Hindlimb muscle (tissue), 1 donor: ENCODE results near the gene CD209. TPM values are rescaled to one million over a fixed set of nuclear protein-coding genes. Genes with fewer than 3 reads are reported as not detected.
"Not testable (repeated sequence)": the region's sequence is repeated elsewhere in the genome, so short reads cannot be mapped to it uniquely, and the experiment has no call there.

Source experiments
- DNase-seq: peaks from one replicate; pipeline ENCODE4 v3.0.0-alpha.2; 2013
- polyA plus RNA-seq: library from polyadenylated mRNA; unstranded; fragments of 120-200 nt; gene quantifications from one replicate; pipeline ENCODE4 v1.2.1, GENCODE V29; 2013; ENCODE audit not compliant: insufficient read length

The CD209 gene
- polyA plus RNA-seq, 1 donor, result 2.4 TPM

DNA sequence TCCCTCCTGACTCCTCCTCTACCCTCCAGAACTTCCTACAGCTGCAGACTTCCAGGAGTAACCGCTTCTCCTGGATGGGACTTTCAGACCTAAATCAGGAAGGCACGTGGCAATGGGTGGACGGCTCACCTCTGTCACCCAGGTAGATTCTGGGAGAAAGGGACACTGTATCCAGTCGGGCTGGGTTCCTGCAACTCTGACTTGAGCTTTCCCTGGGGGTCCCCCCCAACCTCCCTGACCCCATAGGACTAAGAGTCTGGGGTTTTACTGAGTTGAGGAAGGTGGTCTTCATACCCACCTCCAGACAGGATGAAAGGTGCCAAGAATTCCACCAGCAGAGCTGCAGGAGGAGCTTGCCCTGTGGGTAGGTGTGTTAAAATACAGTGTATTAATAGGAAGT is 20.2 kb upstream of the CD209 start:
- no peak for DNase-seq

DNA sequence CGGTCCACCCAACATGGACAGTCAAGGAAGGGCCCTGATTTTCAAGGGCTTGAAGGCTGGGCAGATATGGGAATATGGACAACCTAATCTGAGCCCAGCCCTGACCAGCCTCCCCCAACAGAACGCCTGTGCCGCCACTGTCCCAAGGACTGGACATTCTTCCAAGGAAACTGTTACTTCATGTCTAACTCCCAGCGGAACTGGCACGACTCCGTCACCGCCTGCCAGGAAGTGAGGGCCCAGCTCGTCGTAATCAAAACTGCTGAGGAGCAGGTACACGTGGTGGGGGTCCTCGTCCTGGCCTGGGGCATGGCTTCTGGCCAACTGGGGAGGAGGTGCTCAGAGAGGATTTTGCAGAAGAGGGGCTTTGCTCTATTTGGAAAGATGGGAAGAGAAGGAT is 19.2 kb upstream of the CD209 start:
- no peak for DNase-seq

DNA sequence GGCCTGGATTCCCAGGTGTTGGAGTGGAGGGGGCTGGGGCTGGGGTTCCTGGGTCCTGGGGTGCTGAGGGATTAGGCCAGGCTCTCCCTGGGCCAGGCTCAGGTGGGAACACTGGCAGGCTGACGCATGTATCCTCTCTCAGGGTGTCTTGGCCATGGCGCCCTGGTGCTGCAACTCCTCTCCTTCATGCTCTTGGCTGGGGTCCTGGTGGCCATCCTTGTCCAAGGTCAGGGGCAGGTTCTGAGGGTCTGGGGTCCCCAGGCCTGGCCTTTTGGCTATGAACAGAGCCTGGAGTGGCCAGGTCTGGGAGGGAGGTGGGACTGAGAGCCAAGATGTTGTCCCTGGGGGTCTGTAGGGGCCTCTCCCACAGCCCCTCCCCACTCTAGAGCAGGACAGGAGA is 17.7 kb upstream of the CD209 start:
- not testable (repeated sequence) for DNase-seq

DNA sequence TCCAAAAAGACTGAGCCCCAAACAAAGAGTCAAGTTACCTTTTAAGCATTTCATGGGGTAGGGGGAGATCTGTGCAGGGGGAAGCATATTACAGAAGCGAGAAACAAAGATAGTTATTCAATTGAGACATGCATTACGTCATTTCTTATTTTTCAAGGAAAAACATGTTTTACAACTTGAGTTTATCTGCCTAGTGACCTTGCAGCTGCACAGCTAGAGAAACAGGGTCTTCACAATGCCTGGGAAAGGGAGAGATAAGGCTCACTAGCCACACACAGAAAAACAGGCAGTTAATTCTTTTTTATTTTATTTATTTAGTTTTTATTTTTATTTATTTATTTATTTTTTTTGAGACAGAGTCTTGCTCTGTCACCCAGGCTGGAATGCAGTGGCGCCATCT is 16.8 kb upstream of the CD209 start:
- not testable (repeated sequence) for DNase-seq

DNA sequence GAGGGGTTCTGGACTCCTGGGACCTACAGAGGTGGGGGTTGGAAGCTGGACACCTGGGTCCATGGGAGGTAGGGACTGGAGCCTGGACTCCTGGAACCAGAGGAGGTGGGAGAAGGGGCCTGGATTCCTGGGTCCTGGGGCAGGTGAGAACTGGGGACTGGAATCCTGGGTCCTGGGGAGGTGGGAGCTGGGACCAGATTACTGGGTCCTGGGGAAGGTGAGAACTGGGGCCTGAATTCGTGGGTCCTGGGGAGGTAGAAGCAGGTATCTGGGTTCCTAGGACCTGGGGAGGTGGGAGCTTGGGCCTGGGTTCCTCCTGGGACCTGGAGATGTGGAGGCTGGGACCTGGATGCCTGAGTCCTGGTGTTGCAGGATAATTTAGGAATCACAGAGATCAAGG is 16.4 kb upstream of the CD209 start:
- DNase-seq, result no peak

DNA sequence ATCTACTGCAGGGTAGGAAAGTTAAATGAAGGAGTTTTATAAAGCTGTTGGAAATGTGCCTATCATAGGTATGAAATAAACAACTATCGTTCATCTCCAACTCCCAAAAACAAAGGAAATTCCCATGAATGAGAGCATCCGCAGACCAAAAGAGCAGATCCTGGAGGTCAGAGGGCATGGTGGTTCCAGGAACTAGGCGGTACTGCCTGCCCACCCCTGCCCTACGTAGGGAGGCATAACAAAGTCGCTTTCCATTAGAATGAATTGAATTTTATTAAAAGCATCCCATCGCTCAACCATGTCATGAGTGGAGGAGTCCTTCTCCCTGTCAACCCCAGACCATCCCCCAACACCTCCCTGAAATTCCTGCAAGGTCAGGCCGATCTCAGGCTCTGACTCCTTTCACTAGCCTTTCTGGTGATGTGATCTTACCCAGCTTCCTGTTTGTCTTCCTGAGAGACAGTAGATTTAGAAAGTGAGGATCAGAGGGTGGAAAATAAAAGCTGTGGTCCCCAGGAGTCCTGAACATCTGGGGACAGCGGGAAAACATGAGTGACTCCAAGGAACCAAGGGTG is 15.5 kb upstream of the CD209 start, which contains the start of gene CLEC4M:
CLEC4M (plus strand) TSS at position 525 of the 575 bp plus-strand sequence; CDS start at position 549, 24 bp downstream.
- no peak for DNase-seq

DNA sequence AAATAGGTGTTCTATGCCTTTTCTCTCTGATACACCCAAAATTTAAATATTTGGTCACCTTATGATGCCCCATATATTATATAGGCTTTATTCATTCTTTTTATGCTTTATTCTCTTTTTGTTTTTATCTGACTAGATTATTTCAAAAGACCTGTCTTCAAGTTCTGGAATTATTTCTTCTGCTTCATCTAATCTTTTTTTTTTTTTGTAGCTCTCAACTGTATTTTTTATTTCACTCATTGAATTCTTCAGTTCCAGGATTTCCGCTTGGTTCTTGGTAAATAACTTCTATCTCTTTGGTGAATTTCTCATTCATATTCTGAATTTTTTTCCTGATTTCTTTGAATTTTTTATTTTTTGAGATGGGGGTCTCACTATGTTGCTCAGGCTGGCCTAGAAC is 11.8 kb upstream of the CD209 start:
- DNase-seq, result no peak

DNA sequence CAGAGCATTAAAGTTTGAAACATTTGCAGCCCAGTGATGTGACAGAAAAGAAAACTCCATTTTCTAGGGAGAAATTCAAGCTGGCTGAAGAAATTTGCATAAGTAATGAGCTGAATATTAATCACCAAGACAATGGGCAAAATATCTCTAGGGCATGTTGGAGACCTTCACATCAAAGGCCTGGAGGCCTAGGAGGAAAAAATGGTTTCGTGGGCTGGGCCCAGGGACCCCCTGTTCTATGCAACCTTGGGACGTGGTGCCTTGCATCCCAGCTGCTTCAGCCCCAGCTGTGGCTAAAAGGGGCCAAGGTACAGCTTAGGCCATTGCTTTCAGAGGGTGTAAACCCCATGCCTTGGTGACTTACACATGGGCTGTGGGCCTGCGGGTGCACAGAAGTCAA is 10.0 kb upstream of the CD209 start:
- DNase-seq, result no peak

DNA sequence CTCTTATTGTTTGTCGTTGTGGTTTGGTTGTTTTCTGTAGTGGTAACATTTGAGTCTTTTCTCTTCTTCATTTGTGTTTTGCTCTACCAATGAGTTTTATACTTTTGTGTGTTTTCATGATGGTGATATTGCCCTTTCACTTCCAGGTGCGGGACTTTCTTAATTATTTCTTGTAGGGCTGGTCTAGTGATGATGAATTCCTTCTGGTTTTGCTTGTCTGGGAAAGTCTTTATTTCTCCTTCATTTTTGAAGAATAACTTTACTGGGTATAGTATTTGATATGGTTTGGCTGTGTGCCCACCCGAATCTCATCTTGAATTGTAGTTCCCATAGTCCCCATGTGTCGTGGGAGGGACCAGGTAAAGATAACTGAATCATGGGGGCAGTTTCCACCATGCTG is 8.9 kb upstream of the CD209 start:
- DNase-seq, result no peak

DNA sequence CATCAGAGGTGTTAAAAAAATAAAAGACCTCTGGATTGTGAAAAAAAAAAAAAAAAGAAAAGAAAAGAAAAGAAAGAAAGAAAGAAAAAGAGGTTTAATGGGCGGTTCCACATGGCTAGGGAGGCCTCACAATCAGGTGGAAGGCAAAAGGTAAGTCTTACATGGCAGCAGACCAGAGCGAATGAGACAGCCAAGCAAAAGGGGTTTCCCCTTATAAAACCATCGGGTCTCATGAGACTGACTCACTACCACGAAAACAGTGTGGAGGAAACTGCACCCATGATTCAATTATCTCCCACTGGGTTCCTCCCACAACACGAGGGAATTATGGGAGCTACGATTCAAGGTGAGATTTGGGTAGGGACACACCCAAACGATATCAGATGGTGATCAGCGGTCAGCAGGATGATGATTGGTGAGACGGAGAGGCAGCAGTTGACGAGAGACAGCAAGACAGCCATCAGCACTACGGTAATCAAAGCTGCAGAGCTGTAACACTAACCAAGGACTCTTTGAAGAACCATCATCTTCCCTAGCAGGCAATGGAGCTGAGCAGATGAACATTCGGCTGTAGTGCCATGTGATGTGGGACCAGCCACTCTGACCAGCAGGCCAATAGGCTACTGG is 3.9 kb upstream of the CD209 start:
- DNase-seq, result no peak

DNA sequence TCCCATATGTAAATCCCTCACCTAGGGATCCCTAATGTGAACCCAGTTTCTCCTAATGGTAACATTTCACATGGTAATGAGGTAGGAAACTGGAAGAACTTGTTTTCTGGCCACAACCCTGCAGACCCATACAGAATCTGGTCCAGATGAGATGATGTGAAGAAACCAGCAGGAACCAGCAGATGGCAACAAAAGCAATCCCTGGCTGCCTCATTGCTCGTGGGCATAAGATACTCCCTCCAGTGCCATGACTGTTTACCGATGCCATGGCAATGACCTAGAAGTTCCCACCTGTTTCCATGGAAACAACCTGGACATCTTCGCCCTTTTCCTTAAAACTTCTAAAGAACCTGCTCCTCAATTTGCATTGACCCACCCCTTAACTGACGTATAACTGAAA is 1.4 kb upstream of the CD209 start:
- DNase-seq, result no peak

DNA sequence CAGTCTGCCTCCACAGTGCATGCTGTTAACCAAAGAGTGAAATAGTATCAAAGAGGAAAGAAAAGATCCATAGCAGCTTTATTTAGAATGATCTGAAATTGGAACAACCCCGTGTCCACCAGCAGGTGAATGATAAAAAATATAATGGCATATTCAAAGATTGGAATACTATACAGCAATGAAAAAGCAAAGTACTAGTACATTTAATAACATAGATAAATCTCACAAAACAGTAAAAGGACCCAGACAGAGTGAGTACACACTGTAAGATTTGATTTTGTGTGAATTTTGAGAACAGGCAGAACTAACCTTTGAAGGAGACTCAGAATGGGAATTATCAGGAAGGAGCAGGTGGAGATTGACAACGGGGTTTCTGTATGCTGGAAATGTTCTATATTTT is 837 bp upstream of the CD209 start:
- no peak for DNase-seq

DNA sequence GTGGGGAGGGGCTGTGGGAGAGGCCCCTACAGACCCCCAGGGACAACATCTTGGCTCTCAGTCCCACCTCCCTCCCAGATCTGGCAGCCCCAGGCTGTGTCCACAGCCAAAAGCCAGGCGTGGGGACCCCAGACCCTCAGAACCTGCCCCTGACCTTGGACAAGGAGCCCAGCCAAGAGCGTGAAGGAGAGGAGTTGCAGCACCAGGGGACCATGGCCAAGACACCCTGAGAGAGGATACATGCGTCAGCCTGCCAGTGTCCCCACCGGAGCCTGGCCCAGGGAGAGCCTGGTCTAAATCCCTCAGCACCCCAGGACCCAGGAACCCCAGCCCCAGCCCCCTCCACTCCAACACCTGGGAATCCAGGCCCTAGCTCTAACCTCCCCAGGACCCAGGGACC is 1.0 kb downstream of the CD209 start:
- DNase-seq, result not testable (repeated sequence)

DNA sequence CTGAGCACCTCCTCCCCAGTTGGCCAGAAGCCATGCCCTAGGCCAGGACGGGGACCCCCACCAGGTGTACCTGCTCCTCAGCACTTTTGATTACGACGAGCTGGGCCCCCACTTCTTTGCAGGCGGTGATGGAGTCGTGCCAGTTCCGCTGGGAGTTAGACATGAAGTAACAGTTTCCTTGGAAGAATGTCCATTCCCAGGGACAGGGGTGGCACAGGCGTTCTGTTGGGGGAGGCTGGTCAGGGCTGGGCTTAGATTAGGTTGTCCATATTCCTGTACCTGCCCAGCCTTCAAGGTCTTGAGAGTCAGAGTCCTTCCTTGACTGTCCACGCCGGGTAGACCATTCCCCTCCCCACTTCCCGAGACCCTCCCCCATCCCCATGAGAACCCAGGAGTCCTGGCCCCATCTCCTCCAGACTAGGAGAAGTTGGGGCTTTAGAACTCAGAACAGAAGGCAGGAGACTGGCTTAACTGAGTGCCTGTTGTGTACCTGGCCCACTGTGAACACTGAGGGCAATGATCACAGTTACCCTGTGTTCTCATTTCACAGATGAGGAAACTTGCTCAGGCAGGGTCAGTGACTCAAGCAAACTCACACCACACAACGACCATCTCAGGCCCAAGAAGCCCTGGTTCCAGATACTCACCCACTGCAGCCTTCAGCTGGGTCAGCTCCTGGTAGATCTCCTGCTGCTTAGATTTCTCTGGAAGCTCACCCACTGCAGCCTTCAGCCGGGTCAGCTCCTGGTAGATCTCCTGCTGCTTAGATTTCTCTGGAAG is 2.3 kb downstream of the CD209 start:
- DNase-seq, result no peak

DNA sequence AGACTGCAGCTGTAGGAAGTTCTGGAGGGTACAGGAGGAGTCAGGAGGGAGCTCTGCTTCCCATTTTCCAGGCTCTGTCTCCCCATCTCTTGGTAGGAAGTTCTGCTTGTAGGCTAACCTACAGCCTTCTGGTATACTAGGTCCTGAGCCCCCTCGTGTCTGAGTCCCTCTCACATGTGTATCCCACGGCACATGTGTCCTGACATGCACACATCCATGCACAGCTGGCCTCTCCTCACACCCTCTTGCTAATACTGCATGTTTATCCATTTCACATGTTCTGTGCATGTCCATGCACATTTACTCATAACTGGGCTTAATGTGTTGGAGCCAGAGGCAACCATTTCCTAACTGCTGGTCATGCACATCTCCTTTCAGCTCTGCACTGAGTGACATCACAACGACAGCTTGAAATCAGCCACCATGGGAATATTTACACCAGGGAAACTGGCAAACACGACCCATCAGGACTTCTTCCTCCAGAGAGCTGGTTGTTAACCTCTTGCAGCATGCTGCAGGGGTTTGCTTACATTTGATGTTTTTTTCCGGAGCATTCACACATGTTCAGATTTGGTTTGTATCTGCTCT is 3.0 kb downstream of the CD209 start:
- DNase-seq, result no peak

DNA sequence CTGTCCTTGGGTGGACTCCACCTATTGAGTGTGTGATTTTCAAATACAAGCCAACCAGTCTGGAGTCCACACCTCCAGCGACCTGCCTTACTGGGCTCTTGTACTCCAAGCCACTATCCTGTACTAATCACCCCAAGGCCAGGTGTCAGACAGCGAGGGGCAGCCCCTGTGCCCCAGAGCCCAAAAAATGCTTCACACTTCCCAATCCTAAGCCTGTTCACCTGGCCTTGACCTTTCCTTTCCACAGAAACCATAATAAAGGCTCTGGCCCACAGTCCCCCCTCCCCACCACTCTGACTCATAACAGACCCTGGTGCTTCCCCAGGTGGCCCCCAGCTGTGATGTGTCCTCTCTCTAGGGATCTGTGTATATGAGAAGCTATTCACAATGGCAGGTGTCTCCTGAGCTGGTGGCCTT is 3.9 kb downstream of the CD209 start:
- no peak for DNase-seq

DNA sequence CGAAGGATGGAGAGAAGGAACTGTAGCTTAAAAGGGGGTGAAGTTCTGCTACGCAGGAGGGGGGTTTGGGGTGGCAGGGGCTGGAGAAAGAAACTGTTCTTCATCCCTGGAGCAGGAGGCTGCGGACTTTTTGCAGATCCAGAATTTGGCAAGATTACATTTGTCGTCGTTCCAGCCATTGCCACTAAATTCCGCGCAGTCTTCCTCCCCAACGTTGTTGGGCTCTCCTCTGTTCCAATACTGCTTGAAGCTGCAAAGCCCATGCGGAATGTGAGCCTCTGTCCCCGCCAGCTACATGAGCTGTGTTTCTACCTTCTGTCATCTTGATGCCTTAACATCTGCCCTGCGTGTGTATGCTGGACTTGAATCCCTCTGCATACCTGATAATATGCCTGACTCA is 4.3 kb downstream of the CD209 start:
- DNase-seq, result no peak

DNA sequence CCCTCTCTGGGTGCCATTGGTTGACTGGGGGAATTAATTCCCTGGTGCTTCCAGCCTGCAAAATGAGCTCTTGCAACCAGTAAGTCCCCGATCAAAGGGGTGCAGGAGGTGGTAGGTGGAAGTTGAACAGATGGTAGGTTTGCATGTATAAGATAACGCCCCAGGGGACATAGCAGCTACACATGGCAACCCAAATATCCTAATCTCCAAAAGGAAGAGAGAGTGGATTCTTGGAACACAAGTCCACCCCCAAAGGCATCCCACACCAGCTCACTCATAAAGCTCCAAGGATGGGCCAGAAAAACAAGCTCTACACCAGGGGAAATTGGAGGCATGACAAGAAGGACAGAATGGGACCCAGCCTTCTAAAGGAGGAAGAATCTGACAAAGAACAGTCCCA is 4.8 kb downstream of the CD209 start:
- DNase-seq, result no peak

DNA sequence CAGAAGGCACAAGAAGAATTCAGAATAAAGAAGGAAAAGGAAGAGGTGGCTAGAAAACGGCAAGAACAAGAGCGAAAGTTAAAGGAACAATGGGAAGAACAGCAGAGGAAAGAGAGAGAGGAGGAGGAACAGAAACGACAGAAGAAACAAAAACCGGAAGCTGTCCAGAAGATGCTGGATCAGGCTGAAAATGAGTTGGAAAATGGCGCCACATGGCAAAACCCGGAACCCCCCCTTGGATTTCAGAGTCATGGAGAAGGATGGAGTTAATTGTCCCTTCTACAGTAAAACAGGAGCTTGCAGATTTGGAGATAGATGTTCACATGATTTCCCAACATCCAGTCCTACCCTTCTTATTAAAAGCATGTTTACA is 6.7 kb downstream of the CD209 start:
- DNase-seq, result no peak

DNA sequence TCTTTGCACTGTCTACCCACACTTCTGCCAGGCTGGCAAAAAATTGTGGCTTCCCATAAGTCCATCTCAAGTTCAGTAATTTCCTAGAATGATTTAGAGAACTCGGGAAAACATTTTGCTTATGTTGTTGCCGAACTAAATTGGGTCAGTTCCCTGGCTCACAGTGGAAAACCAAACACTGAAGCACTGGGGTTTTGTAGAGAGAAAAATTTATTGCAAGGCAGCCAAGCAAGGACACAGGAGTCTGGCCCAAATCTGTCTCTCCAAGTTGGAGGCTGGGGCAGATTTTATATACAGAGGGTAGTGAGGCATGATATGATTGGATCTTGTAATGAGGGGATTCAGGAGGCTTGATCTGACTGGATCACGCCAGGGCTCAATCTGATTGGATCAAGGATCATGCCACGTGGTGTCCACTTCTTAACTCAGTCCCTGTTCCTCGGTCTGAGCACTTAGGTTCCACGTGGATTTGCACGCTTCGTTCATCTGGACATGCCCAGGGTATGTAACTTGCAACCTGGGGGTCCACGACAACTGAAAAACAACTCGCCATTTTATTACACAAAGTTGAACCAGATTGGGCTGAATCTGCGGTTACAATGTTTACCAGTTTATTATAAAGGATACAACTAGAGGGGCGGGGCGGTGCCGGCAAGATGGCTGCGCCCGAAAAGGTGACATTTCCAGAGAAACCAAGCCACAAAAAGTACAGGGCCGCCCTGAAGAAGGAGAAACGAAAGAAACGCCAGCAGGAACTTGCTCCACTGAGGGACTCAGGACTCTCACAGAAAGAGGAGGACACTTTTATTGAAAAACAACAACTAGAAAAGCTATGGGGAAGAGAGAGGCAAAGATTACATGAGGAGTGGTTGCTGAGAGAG is 7.3 kb downstream of the CD209 start:
- DNase-seq, result no peak

DNA sequence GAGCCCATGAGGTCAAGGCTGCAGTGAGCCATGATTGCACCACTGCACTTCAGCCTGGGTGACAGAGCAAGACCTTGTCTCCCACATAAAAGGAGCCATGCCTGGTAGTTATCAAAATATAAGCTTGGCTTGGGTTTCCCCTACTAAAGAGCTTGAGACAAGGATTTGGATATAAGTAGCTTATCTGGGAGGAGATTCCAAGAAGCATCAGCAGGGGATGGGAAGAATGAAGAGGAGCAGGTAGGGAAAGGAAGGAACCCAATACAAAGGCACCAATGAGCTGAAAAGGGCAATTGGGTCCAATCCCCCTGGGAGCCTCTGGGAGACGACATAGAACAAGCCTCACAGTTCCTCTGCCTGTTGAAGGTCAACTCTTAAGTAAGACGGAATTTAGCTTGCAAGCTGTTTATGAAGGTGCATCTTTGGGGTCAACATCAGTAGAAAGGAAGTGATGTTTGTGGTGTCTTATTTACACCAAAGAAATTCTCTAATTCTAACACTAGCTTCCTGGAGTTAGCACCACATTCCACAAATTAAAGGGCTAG is 8.1 kb downstream of the CD209 start:
- no peak for DNase-seq

DNA sequence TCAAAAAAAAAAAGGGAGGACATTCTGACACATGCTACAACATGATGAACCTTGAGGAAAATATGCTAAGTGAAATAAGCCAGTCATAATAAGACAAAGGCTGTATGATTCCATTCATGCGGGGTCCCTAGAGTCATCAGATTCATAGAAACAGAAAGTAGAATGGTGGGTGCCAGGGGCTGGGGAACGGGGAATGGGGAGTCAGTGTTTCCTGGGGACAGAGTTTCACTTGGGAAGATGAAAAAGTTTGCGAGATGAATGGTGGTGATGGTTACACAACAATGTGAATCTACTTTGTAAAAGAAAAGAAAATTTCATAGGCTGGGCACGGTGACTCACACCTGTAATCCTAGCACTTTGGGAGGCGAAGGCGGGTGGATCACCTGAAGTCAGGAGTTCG is 9.3 kb downstream of the CD209 start:
- DNase-seq, result no peak
